IPS-NIHi11 (cell line): Measurements from ENCODE around the gene TMEM154.

Source experiments
- DNase-seq: peaks from one replicate; pipeline ENCODE4 v3.0.0; 2012; ENCODE audit warnings: mixed read lengths, low spot score

TMEM154 gene

GRCh38 chr4:152626790-152627189 lies 53.0 kb downstream of the TMEM154 start:
- no peak for DNase-seq

GRCh38 chr4:152620915-152621314 lies 58.9 kb downstream of the TMEM154 start:
- no peak for DNase-seq

- DNase-seq = no peak
Observed at GRCh38 chr4:152620218-152620617, 59.6 kb downstream of the TMEM154 start.

- DNase-seq = no peak
Observed at GRCh38 chr4:152619556-152619955, 60.2 kb downstream of the TMEM154 start.

- no peak for DNase-seq
Observed at GRCh38 chr4:152618971-152619370, 60.8 kb downstream of the TMEM154 start.

- no peak for DNase-seq
Observed at GRCh38 chr4:152616804-152617203, 63.0 kb downstream of the TMEM154 start.

GRCh38 chr4:152613841-152614721 lies 65.7 kb downstream of the TMEM154 start:
- no peak for DNase-seq

- no peak for DNase-seq
Observed at GRCh38 chr4:152613351-152613750, 66.4 kb downstream of the TMEM154 start.

GRCh38 chr4:152610131-152610530 lies 69.7 kb downstream of the TMEM154 start:
- DNase-seq = no peak

- no peak for DNase-seq
Observed at GRCh38 chr4:152609481-152609880, 70.3 kb downstream of the TMEM154 start.

- DNase-seq = no peak
Observed at GRCh38 chr4:152607178-152607577, 72.6 kb downstream of the TMEM154 start.

- DNase-seq = no peak
Observed at GRCh38 chr4:152606753-152607152, 73.0 kb downstream of the TMEM154 start.

- DNase-seq = no peak
Observed at GRCh38 chr4:152605641-152606335, 74.0 kb downstream of the TMEM154 start.

- DNase-seq = peak; percentile 59
Observed at GRCh38 chr4:152605031-152605430, 74.8 kb downstream of the TMEM154 start.

GRCh38 chr4:152601156-152601555 lies 78.6 kb downstream of the TMEM154 start:
- DNase-seq = no peak

- no peak for DNase-seq
Observed at GRCh38 chr4:152599636-152600035, 80.2 kb downstream of the TMEM154 start.

- no peak for DNase-seq
Observed at GRCh38 chr4:152599095-152599494, 80.7 kb downstream of the TMEM154 start.

GRCh38 chr4:152598454-152598853 lies 81.3 kb downstream of the TMEM154 start:
- DNase-seq = no peak

- DNase-seq = no peak
Observed at GRCh38 chr4:152594978-152595925, 84.5 kb downstream of the TMEM154 start.

GRCh38 chr4:152594057-152594456 lies 85.7 kb downstream of the TMEM154 start:
- DNase-seq = no peak

GRCh38 chr4:152591876-152592275 lies 87.9 kb downstream of the TMEM154 start:
- no peak for DNase-seq

GRCh38 chr4:152591396-152591795 lies 88.4 kb downstream of the TMEM154 start:
- DNase-seq = peak; percentile 68
